ENCODE data around the gene TRNAU1AP.
"Not testable (repeated sequence)": the region's sequence is repeated elsewhere in the genome, so short reads cannot be mapped to it uniquely, and the experiment has no call there.

TRNAU1AP gene

GRCh38 chr1:28534671-28535070, 18.2 kb upstream of the TRNAU1AP start:
- DNase-seq (ENCODE audit: low spot score in 2 of 2) (no peak), ATAC-seq (replicated peaks; ENCODE audit: extremely low read depth, poor library complexity, severe bottlenecking) (no peak)
- Mint-ChIP-seq H3K4me3 (no peak overlapping the region), H3K36me3 (ENCODE audit: insufficient read depth) (peaks cover 6% of the 10 kb centered on the region), H3K27me3 (no peaks in the 10 kb centered on the region), H3K4me1 (no peaks in the 10 kb centered on the region), H3K9me3 (no peaks in the 10 kb centered on the region), H3K27ac (ENCODE audit: low read depth) (no peak overlapping the region)

- DNase-seq (ENCODE audit: low spot score in 2 of 2) (no peak), ATAC-seq (replicated peaks; ENCODE audit: extremely low read depth, poor library complexity, severe bottlenecking) (no peak)
- H3K36me3 Mint-ChIP-seq (ENCODE audit: insufficient read depth), result peaks cover 4% of the 10 kb centered on the region
- H3K4me3 Mint-ChIP-seq, result no peak overlapping the region
- no peaks in the 10 kb centered on the region for H3K4me1 Mint-ChIP-seq
- H3K9me3 Mint-ChIP-seq, result no peaks in the 10 kb centered on the region
- H3K27me3 Mint-ChIP-seq, result no peaks in the 10 kb centered on the region
- no peak overlapping the region for H3K27ac Mint-ChIP-seq (ENCODE audit: low read depth)
These were observed 17.7 kb upstream of the TRNAU1AP start for GRCh38 chr1:28535180-28535579.

- no peaks in the 10 kb centered on the region for H3K9me3 Mint-ChIP-seq
- peaks cover 1% of the 10 kb centered on the region for H3K36me3 Mint-ChIP-seq (ENCODE audit: insufficient read depth)
- ATAC-seq (replicated peaks; ENCODE audit: extremely low read depth, poor library complexity, severe bottlenecking) (no peak), DNase-seq (ENCODE audit: low spot score in 2 of 2) (no peak)
- H3K4me1 Mint-ChIP-seq, result no peaks in the 10 kb centered on the region
- no peaks in the 10 kb centered on the region for H3K27me3 Mint-ChIP-seq
- no peak overlapping the region for H3K27ac Mint-ChIP-seq (ENCODE audit: low read depth)
- no peak overlapping the region for H3K4me3 Mint-ChIP-seq
These were observed 15.3 kb upstream of the TRNAU1AP start for GRCh38 chr1:28537457-28538199.

- H3K36me3 Mint-ChIP-seq (ENCODE audit: insufficient read depth), result peaks cover 1% of the 10 kb centered on the region
- no peak overlapping the region for H3K4me3 Mint-ChIP-seq
- ATAC-seq (replicated peaks; ENCODE audit: extremely low read depth, poor library complexity, severe bottlenecking), result no peak
- no peak overlapping the region for H3K27ac Mint-ChIP-seq (ENCODE audit: low read depth)
- no peaks in the 10 kb centered on the region for H3K9me3 Mint-ChIP-seq
- no peaks in the 10 kb centered on the region for H3K27me3 Mint-ChIP-seq
- no peaks in the 10 kb centered on the region for H3K4me1 Mint-ChIP-seq
- no peak for DNase-seq (ENCODE audit: low spot score in 2 of 2)
These were observed 14.6 kb upstream of the TRNAU1AP start for GRCh38 chr1:28538286-28538685.

GRCh38 chr1:28540651-28541050, 12.2 kb upstream of the TRNAU1AP start:
- Mint-ChIP-seq H3K4me3 (no peak overlapping the region), H3K4me1 (no peaks in the 10 kb centered on the region), H3K9me3 (no peaks in the 10 kb centered on the region), H3K36me3 (ENCODE audit: insufficient read depth) (peaks cover 1% of the 10 kb centered on the region), H3K27ac (ENCODE audit: low read depth) (no peak overlapping the region), H3K27me3 (no peaks in the 10 kb centered on the region)
- DNase-seq (ENCODE audit: low spot score in 2 of 2) (no peak), ATAC-seq (replicated peaks; ENCODE audit: extremely low read depth, poor library complexity, severe bottlenecking) (no peak)

GRCh38 chr1:28541414-28542015, 11.4 kb upstream of the TRNAU1AP start:
- not testable (repeated sequence) for H3K4me1 Mint-ChIP-seq; DNase-seq (ENCODE audit: low spot score in 2 of 2); H3K27ac Mint-ChIP-seq (ENCODE audit: low read depth); ATAC-seq (replicated peaks; ENCODE audit: extremely low read depth, poor library complexity, severe bottlenecking); H3K4me3 Mint-ChIP-seq; H3K27me3 Mint-ChIP-seq; H3K36me3 Mint-ChIP-seq (ENCODE audit: insufficient read depth); H3K9me3 Mint-ChIP-seq

GRCh38 chr1:28545246-28545628, 7.6 kb upstream of the TRNAU1AP start:
- H3K36me3 Mint-ChIP-seq (ENCODE audit: insufficient read depth), result no peaks in the 10 kb centered on the region
- H3K27ac Mint-ChIP-seq (ENCODE audit: low read depth), result no peak overlapping the region

GRCh38 chr1:28548318-28548717, 4.6 kb upstream of the TRNAU1AP start:
- Mint-ChIP-seq H3K4me3 (no peak overlapping the region), H3K36me3 (ENCODE audit: insufficient read depth) (peaks cover 8% of the 10 kb centered on the region), H3K27ac (ENCODE audit: low read depth) (no peak overlapping the region), H3K27me3 (no peaks in the 10 kb centered on the region), H3K9me3 (no peaks in the 10 kb centered on the region), H3K4me1 (peaks cover 11% of the 10 kb centered on the region)
- DNase-seq (ENCODE audit: low spot score in 2 of 2), result no peak
- ATAC-seq (replicated peaks; ENCODE audit: extremely low read depth, poor library complexity, severe bottlenecking), result no peak

More at GRCh38 chr1:28545246-28545628, 7.6 kb upstream of the TRNAU1AP start:
- DNase-seq (ENCODE audit: low spot score in 2 of 2) (no peak), ATAC-seq (replicated peaks; ENCODE audit: extremely low read depth, poor library complexity, severe bottlenecking) (no peak)
- no peak overlapping the region for H3K4me3 Mint-ChIP-seq
- H3K9me3 Mint-ChIP-seq, result no peaks in the 10 kb centered on the region
- no peaks in the 10 kb centered on the region for H3K27me3 Mint-ChIP-seq
- no peaks in the 10 kb centered on the region for H3K4me1 Mint-ChIP-seq

- Mint-ChIP-seq H3K27ac (ENCODE audit: low read depth) (no peak overlapping the region), H3K4me3 (no peak overlapping the region), H3K9me3 (no peaks in the 10 kb centered on the region), H3K4me1 (peaks cover 17% of the 10 kb centered on the region), H3K27me3 (no peaks in the 10 kb centered on the region), H3K36me3 (ENCODE audit: insufficient read depth) (peaks cover 21% of the 10 kb centered on the region)
- no peak for DNase-seq (ENCODE audit: low spot score in 2 of 2)
- no peak for ATAC-seq (replicated peaks; ENCODE audit: extremely low read depth, poor library complexity, severe bottlenecking)
These were observed 1.5 kb upstream of the TRNAU1AP start for GRCh38 chr1:28551381-28551780.

- H3K36me3 Mint-ChIP-seq (ENCODE audit: insufficient read depth), result peaks cover 80% of the 10 kb centered on the region
- no peak overlapping the region for H3K27ac Mint-ChIP-seq (ENCODE audit: low read depth)
- H3K4me3 Mint-ChIP-seq, result no peak overlapping the region
- ATAC-seq (replicated peaks; ENCODE audit: extremely low read depth, poor library complexity, severe bottlenecking), result no peak
- no peaks in the 10 kb centered on the region for H3K4me1 Mint-ChIP-seq
- no peaks in the 10 kb centered on the region for H3K9me3 Mint-ChIP-seq
- no peaks in the 10 kb centered on the region for H3K27me3 Mint-ChIP-seq
- DNase-seq (ENCODE audit: low spot score in 2 of 2), result no peak
These were observed 8.0 kb downstream of the TRNAU1AP start for GRCh38 chr1:28560886-28561285.

- Mint-ChIP-seq H3K36me3 (ENCODE audit: insufficient read depth) (peaks cover 75% of the 10 kb centered on the region), H3K4me1 (no peaks in the 10 kb centered on the region), H3K4me3 (no peak overlapping the region), H3K27me3 (no peaks in the 10 kb centered on the region), H3K27ac (ENCODE audit: low read depth) (no peak overlapping the region), H3K9me3 (no peaks in the 10 kb centered on the region)
- DNase-seq (ENCODE audit: low spot score in 2 of 2) (no peak), ATAC-seq (replicated peaks; ENCODE audit: extremely low read depth, poor library complexity, severe bottlenecking) (no peak)
These were observed 11.4 kb downstream of the TRNAU1AP start for GRCh38 chr1:28564310-28564709.

- Mint-ChIP-seq H3K27ac (ENCODE audit: low read depth) (no peak overlapping the region), H3K4me1 (no peaks in the 10 kb centered on the region), H3K36me3 (ENCODE audit: insufficient read depth) (peaks cover 71% of the 10 kb centered on the region), H3K9me3 (no peaks in the 10 kb centered on the region), H3K27me3 (no peaks in the 10 kb centered on the region), H3K4me3 (no peak overlapping the region)
- DNase-seq (ENCODE audit: low spot score in 2 of 2), result no peak
- ATAC-seq (replicated peaks; ENCODE audit: extremely low read depth, poor library complexity, severe bottlenecking), result no peak
These were observed 12.2 kb downstream of the TRNAU1AP start for GRCh38 chr1:28565040-28565439.

- no peak for DNase-seq (ENCODE audit: low spot score in 2 of 2)
- H3K4me1 Mint-ChIP-seq, result no peaks in the 10 kb centered on the region
- no peaks in the 10 kb centered on the region for H3K27me3 Mint-ChIP-seq
- H3K36me3 Mint-ChIP-seq (ENCODE audit: insufficient read depth), result peaks cover 72% of the 10 kb centered on the region
- H3K9me3 Mint-ChIP-seq, result no peaks in the 10 kb centered on the region
- H3K4me3 Mint-ChIP-seq, result no peak overlapping the region
- no peak overlapping the region for H3K27ac Mint-ChIP-seq (ENCODE audit: low read depth)
- no peak for ATAC-seq (replicated peaks; ENCODE audit: extremely low read depth, poor library complexity, severe bottlenecking)
These were observed 12.8 kb downstream of the TRNAU1AP start for GRCh38 chr1:28565726-28566125.
